ENCODE data around the gene RASL10A.

Gene RASL10A

DNA sequence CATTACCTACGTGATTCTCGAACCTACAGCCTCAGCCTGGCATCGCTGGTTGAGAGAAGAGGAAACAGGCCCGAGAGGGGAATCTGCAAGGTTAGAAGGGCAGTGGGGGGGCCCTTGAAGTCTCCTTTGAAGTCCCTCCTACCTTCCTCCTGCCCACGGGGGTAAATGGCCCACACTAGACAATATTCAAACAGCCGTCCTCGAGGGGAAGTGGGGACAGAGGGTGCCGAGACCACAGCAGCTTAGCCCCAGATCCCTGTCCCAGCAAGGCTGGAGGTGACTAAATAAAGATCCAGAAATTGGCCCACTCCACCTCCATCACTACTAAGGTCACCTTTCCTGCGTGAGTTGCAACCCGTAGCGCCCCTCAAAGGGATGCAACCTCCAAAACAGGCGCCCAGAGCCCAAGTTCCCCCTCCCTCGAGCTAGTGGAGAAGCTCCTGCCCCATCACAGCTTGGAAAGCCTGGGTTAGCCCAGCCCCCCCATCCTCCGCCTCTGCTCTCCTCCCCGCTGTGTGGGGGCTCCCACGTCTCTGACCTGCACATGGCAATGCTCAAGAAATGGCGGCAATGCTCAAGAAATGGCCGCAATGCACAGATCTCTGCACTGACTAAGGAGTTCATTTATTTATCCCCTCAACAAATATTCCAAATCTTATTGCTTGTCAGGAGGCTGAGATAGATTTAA, 788 bp upstream of the RASL10A start:
- no peak for DNase-seq

DNA sequence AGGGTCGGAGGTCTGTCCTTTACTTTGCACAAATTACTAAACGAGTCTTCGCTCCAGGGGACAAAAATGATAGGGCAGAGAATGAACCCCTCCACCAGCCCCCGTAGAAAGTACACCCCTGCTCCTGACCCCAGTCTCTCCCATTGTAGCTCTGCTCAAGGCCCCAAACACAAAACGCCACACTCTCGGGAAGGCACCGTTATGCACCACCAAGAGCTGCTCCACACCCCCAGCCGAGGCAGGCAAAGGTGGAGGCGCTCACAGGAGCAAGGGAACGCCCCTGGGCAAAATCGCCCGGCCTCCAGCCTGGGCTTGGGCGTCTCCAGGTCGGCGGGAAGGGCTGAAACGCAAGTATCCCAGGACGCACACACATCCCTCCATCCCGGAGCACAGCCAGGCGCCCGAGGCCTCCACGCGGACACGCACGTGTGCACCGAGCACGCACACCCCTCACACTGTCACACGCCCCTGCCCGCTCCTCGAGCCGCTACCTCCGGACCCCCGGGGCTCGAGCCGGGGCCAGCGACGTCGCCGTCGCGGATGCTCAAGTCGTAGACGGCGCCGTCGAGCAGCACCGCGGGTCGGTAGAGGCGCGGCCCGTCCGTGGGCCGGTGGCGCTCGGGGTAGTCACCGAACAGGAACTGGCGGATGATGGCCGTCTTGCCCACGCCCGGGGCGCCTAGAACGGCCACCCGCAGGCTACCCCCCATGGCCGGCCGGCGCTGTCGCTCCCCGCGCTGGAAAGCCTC, 786 bp downstream of the RASL10A start:
- no peak for DNase-seq

DNA sequence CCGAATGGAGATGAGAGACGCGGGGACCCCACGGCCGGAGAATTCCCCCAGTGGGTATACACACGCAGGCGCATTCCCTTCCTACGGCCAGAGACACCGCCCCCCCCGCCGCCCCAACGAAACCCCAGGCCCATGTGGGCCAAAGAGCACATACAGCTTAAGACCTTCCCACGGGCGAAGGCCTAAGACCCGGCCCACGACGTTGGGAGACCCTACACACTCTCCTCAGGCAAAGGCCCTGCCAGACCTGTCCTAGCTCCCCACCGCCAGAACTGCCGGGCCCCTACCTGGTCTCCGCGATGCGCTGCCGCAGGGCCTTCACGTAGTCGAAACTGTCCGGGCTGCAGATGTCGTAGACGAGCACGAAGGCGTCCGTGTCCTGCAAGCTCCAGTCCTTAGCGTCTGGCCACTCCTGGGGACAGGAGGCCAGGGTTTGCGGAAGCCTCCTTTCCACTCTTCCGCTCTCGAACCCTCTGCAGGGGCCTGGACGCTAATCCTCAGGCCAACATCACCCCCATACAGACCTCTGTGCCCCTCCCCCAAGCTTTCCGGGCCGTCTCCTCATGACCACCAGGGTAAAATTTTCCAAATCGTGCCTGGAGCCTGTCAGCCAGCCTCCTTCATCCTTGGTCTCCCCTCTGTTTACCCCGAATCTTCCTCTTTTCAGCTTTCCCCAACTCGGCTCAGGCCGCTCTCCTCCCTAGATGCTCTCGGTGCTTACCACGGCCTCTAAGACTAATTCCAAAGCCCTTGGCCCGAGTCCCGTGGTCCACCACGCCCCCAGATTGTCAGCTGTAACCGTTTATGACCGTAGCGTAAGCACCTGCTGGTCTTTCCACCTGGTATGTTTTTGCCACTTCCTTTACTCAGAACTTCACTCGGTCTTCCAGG, 1.7 kb downstream of the RASL10A start:
- no peak for DNase-seq

DNA sequence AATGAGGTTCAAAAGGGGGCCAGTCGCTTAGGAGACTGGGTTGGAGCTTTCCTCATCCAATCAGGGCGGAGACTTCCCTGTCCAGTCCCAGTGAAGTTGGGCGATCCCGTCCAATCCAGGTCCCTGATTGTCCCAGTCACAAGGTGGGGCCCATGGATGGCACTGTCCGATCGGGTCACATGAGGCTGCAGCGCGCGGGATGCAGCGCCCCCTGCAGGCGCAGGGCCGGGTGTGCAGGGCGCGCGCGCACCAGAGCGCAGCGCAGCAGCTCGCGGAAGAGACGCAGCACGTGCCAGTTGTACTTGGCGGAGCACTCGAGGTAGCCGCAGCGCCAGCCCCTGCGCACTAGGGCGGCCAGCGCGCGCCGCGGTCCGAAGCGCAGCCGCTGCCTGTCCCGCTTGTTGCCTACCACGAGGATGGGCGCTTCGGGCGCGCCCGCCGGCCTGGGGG, 2.3 kb downstream of the RASL10A start:
- no peak for DNase-seq

DNA sequence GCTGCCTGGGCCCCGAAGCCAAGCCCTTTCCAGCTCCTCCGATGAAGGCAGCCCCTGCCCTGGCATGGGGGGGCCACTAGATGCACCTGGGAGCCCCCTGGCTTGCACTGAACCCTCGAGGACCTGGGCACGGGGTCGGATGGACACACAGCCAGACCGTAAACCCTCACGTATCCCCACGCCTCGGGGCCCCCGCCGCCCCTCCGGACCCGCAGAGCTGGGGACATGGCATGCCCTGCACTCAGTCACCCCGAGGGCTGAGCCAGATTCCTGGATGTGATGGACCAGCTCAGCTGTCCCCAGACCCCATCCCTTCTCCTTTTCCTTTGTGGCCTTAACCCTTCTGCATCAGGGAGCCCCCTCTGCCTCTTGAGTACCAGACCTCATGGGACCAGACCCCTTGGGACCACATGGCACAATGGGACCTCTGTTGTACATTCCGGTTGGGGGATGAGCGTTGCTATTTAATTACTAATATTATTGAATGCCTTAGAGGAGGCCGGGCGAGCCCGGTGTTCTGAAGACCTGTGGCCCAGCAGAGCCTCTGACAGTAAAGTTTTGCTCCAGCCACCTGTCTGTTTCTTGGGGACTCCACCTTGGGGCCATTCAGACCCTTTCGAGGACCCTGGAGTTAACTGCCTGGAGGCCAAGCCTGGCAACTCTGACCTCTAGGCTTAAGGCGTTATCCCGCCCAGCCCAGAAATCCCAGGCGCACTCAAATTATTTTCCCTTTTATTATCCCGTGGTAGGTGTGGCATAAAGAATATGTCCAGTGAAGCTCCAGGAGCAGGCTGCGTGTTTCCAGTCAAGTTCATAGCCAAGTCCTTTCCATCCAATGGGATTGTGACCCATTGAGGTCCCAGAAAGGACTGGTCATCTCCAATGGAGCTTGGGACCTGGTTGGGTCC, 3.0 kb downstream of the RASL10A start:
- DNase-seq: no peak

DNA sequence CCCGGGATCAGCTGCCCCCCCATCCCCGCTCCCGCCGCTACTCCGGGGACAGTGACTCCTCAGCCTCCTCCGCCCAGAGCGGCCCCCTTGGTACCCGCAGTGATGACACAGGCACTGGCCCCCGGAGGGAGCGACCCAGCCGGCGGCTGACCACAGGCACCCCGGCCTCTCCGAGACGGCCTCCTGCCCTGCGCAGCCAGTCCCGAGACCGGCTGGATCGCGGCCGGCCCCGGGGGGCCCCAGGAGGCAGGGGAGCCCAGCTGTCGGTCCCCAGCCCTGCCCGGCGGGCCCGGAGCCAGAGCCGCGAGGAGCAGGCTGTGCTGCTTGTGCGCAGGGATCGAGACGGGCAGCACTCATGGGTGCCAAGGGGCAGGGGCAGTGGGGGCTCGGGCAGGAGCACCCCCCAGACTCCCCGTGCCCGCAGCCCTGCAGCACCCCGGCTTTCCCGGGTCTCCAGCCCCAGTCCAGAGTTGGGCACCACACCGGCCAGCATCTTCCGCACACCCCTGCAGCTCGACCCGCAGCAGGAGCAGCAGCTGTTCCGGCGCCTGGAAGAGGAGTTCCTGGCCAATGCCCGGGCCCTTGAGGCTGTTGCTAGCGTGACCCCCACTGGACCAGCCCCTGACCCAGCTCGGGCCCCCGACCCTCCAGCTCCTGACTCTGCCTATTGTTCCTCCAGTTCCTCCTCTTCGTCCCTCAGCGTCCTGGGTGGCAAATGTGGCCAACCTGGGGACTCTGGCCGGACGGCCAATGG, 3.9 kb downstream of the RASL10A start:
- DNase-seq: no peak

DNA sequence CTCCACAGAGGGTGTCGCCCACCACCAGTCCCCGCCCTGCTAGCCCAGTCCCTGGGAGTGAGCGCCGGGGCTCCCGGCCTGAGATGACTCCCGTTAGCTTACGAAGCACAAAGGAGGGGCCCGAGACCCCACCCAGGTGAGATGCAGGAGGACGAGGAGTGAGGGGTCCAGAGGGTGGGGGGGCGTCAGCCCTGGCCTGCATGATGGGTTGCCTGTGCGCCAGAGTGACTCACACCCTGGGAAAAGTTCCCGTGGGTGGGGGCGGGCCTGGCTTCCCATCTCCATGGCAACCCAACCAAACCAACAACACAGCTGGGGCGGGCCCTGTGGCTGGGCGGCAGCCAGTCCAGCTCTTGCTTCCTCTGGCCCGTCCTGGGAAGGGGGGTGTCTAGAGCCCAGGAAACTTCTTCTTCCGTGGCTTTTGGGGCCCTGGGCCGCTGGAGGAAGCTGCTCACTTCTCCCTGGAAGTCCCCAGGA, 4.6 kb downstream of the RASL10A start:
- peak; percentile 11 for DNase-seq

DNA sequence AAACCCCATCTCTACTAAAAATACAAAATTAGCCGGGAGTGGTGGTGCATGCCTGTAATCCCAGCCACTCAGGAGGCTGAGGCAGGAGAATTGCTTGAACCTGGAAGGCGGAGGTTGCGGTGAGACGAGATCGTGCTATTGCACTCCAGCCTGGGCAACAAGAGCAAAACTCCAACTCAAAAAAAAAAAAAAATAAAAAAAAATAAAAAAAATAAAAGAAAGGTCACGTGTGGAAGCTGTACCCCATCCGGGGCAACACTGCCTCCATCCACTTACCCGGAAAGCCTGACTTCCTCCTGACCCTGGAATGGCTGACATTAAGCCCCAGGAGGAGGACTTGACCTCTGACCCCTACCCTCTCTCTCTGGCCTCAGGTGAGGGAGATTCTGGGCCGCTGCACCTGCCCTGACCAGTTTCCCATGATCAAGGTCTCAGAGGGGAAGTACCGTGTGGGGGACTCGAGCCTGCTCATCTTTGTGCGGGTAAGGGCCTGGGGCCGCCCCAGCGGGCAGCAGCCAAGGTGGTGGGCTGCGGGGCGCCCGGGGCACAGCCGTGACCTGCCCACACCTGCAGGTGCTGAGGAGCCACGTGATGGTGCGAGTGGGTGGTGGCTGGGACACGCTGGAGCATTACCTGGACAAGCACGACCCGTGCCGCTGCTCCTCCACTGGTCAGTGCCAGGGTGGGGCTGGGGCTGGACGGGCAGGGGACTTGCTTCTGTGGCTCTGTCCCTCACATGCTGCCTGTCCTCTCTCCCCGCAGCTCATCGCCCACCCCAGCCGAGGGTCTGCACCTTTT, 5.2 kb downstream of the RASL10A start:
- no peak for DNase-seq

DNA sequence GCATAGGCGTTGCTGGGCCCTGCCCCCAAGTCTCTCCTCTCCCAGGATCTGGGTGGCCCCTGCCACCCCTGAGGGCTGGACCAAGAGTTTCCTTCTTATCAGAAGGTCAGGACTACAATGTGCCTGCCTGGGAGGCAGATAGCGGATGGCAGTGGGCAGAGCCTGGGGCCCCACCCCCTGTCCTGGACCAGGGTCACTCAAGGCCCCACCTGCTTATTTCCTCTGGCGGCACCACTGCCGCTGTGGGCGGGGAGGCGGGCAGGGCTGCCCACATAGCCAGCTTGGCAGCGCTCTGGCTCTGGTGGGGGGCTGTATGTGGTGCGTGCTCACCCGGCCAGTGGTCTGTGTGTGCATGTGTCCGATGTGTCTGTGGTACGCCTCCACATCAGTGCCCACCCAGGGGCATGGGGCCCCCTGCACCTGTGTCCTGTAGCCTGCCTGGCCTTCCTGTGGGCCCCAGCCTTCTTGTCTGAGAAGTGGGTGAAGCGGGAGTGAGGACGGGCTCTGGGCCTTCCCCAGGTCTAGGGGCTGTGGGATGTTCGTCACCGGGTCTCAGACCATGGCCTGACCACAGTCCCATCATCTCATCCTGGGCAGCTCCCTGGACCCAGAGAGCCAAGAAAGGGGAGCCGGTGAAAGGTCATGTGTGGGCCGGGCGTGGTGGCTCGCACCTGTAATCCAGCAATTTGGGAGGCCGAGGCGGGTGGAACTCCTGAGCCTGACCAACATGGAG, 6.0 kb downstream of the RASL10A start:
- no peak for DNase-seq

DNA sequence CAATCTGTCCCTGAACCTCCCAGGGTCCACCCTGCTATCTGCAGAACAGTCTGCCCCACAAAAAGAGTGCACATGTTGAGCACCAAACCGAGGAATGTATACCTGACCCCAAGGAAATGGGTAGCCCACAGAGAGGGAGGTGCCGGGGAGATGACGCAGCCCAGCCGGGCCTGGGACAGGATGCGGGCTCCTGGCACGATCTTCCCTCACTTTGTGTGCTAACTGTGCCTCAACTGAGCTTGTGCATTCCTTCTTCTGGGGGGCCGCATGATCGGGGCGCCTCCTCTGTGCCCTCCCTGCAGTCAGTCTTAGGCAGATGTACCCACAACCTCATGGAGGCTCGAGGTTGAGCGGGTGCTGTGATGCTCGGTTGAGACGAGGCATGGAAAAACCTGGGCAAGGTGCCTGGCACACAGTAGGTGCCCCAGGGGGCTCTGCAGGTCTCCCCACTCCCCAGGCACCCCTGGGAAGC, 6.7 kb downstream of the RASL10A start:
- DNase-seq: no peak

DNA sequence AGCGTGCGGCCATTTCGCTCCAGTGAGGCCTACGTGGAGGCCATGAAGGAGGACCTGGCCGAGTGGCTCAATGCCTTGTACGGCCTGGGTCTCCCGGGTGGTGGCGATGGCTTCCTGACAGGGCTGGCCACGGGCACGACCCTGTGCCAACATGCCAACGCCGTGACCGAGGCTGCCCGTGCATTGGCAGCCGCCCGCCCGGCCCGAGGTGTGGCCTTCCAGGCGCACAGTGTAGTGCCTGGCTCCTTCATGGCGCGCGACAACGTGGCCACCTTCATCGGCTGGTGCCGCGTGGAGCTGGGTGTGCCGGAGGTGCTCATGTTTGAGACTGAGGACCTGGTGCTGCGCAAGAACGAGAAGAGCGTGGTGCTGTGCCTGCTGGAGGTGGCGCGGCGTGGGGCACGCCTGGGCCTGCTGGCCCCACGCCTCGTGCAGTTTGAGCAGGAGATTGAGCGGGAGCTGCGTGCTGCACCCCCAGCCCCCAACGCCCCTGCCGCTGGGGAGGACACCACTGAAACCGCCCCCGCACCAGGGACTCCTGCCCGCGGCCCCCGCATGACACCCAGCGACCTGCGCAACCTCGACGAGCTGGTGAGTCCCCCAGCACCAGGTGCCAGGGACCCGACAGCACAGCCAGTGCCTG, 7.2 kb downstream of the RASL10A start:
- DNase-seq: no peak

DNA sequence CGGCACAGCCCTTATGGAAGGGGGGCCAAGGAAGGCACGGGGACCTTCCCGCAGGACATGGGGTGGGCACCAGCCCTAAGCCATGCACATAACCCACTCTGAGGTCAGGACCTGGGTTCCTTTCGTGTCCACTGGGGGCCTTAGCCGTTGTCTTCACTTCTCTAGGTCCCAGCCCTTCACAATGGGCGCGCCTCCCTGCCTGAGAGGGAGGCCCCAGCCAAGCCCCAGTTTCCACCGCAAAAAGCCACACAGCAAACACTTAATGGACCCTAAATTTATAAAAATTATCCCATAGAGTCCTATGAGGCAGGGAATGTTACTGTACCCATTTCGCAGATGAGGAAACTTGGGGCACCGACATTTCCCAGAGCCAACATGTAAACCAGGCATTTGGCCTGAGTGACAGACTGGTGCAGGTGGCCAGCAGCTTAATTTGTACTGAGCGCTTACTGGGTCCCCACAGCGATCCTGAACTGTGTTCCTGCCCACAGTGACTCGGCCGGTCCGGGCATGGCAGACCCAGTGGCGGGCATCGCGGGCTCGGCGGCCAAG, 7.8 kb downstream of the RASL10A start:
- DNase-seq: no peak

DNA sequence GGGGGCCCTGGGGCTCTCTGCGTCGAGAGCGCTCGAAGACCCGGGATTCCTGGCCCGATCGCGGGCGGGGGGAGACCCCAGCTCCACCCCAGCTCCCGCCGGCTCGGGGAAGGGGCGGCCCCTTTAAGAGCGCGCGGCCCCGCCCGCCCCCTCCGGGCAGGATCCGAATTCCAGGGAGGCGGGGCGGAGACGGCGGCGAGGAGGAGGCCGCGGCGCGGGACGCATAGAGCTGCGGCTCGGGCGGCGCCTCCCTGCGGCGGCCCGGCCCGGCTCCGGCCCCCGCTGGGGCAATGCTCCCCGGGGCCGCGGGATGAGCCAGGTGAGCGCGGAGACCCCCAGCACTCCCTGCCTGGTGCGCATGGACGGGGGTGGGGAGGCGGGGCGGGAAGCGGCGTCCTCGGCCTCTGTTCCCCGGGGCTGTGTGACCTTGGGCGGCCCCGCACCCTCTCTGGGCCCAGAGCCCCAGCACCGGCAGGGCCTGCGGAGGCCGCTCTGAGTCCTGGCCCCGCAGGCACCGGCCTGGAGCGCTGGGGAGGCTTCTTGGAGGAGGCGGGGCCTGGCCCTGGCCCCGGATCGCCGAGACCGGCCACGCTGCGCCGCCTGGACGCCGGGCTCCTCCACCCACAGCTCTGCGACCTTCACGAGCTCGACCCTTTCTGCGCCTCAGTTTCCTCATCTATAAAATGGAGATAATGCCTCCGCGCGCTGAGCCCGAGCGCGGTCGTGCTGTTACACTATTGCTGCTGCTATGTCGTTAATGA, 8.5 kb downstream of the RASL10A start:
- peak; percentile 14 for DNase-seq

DNA sequence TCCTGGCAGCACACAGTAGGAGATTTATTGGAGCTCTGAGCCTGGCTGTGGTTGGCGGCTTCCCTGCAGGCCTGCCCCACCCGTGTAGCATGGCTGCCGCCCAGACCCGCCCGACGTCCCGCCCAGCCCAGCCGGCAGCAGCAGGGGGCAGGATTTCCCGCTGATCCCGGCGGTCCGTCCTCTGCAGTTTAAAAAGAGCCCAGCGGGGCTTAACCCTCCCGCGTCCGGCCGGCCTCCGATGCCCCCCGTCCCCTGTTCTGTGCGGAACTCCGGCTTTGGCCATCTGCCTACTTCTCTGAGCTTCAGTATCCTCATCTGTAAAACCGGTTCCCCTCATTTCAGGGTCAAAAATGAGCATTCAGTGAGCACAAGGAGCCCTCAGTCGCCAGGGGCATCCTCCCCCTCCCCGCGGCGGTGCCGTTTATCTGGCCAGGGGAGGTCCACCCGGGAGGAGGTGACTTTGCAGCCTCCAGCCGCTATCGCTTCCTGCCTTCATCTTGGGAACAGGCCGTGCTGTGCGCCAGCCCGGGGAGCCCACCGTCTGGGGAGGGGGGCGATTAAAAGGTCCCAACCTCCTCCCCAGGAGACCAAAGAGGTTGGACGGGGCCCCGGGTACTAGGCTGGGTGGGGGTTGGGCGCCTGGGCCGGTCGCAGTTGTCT, 9.2 kb downstream of the RASL10A start, which contains the start of gene GAS2L1:
Gene GAS2L1 (plus strand): TSS at position 476 of the 660 bp plus-strand sequence. CDS start 1,456 bp downstream, outside the sequence.
- DNase-seq: no peak

DNA sequence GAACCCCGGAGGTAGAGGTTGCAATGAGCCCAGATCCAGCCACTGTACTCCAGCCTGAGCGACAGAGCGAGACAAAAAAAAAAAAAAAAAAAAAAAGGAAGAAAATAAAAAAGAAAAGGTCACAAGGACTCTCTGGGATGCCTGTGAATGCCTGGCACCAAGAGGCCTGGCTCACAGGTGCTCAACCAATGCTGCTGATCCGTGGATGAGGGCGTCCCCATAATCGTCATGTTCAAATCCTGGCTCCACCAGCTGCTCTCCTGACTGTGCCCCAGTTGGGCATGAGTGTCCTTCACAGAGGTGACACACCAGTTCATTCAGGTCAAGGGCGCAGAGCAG, 9.7 kb downstream of the RASL10A start:
- DNase-seq: no peak

DNA sequence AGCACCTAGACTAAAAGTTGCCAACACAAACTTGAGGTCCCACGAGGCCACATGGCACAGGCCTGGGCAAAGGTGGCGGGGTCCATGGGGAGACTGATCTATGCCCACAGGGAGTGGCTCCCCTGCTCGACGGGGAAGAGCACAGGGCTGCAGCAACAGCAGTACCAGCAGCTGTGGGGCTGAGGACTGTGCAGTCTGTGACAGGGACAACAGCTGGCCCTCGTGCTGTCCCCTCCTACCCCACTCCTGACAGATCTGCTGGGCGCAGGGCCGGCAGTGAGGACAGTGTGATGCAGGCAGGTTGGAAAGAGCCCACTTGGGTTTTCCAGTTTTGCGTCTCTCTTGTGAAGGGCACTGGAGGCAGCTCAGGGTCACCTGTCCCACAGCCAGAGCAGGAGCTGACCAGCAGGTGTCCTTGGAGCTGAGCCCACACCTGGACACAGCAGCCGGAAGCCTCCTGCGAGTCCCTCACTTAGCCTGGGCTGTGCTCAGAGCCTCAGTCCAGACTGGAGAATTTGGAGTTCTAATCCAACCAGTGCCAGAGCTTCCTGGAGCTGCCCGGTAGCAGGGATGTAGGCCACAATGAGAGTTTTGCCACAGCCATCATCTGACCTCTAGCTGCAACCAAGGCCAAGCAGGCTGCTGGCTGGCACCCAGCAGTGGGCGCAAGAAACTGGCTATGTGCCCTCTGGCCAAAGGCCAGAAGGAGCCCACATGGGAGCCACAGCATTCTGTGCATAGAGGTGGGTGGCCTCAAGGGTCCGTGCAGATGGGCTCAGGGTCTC, 12.6 kb downstream of the RASL10A start:
- no peak for DNase-seq

DNA sequence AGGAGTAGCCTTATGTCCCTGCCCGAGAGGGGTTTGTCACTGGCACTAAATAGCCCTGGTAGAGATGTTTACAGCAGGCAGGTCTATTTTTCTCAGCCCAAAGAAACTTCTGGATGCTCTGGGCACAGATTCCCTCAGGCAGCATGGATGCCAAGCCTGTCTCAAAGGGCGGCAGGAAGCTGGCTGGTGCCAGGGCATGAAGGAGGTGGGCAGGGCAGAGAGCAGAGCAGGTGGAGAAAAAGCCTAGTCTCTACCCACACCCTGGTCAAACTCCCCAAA, 13.2 kb downstream of the RASL10A start:
- DNase-seq: no peak
